Muscle layer of duodenum (tissue), 2 donors: Measurements from ENCODE around the gene ABHD13.

Experiments used
- H3K27ac ChIP-seq: one replicate; pipeline ENCODE4 v1.7.0; 2013; ENCODE audit warnings: mild to moderate bottlenecking, low read length
- H3K27me3 ChIP-seq: one replicate; pipeline ENCODE4 v1.7.0; 2013; ENCODE audit warnings: low read depth, mild to moderate bottlenecking, control low read depth, low read length
- H3K36me3 ChIP-seq, 2 donors: one replicate each; pipeline ENCODE4 v1.7.0; 2013; ENCODE audit warnings: low read length in 2 of 2, control low read depth in 1 of 2, mild to moderate bottlenecking in 1 of 2; ENCODE audit not compliant: insufficient read depth in 2 of 2, control insufficient read depth in 1 of 2
- H3K4me1 ChIP-seq, 2 donors: one replicate each; pipeline ENCODE4 v1.7.0; 2013; ENCODE audit warnings: low read length in 2 of 2, mild to moderate bottlenecking in 2 of 2, control low read depth in 1 of 2, moderate library complexity in 1 of 2; ENCODE audit not compliant: insufficient read depth in 2 of 2, control insufficient read depth in 1 of 2
- H3K4me3 ChIP-seq, 2 donors: one replicate each; pipeline ENCODE4 v1.7.0; 2013; ENCODE audit warnings: low read length in 2 of 2, low read depth in 1 of 2, mild to moderate bottlenecking in 1 of 2
- H3K9me3 ChIP-seq, 2 donors: one replicate each; pipeline ENCODE4 v1.7.0; 2013; ENCODE audit warnings: low read length in 2 of 2, control low read depth in 1 of 2, mild to moderate bottlenecking in 1 of 2; ENCODE audit not compliant: control insufficient read depth in 1 of 2
- donor health status: healthy.

Gene ABHD13

DNA sequence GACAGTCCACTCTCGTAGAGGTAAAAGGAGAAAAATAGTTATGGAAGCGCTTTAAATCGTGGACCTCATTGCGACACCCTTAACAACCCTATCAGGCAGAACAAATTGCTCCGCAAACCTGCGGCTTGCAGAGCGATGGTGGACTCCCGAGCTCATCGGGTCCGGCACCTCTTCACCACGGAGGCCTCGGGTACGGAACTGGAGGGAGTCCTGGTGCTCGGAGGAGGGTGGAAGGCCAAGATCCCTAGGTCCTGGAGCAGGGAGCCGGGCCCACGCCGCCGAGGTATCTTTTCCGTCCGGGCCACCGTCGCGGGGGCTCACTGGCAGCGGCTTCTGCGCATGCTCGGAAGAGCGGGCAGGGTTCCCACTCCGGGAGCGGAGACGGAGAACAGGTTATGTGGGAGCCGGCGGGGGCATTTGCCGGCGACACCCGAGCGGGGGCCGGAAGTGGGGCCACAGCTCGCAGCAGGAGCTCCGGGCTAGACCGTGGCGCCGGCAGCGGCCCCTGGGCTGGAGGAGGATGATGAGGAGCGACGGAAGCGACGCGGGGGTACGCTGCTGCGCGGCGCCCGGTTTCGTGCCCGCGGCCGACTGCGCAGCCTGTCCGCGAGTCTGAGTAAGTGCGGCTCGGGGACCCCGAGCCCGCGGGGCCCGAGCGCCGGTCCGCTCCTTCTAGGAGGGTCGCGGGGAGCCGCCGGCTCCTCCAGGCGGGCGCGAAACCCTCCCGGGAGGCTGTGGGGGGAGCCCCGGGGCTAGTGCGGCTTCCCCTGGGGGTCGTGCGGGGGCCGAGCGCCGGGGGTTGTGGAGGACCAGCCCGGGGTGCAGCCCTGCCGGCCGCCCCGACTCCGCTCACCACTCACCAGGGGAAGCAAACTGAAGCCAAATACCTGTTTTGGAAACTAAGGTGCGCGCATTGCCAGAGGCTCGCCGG, at the start of gene ABHD13:
Gene ABHD13, plus strand, starts transcription at position 349 of the 931 bp plus-strand sequence. CDS start 10,827 bp downstream, outside the sequence.
- Histone ChIP-seq H3K36me3 (no peaks in the 10 kb centered on the region), H3K4me1 (peaks cover 18 to 46% of the 10 kb centered on the region in 2 donors), H3K27ac (peak within 1 kb of the TSS; percentile 97), H3K27me3 (no peaks in the 10 kb centered on the region), H3K9me3 (no peaks in the 10 kb centered on the region), H3K4me3 (peak within 1 kb of the TSS; percentile 86 to 96)

DNA sequence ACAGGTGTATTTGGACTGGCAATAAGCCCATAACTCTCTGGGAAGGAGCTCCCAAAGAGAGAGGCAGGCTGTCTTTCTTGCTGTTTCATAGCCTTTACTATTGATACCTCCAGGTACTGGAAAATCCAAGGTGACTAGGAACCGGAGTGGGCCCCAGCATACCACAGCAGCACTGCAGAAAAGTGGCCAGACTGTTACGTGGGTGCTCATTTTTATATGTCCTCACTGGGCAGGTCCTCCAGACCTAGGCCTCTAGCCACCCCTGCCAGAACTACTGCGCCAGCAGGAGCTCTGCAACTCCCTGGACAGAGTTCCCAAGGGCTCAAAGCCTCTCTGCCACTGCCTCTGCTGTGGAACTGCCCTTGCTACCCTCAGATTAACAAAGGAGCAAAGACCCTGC, 49.3 kb upstream of the ABHD13 start:
- H3K27me3 ChIP-seq: no peaks in the 10 kb centered on the region
- H3K4me1 ChIP-seq: no peaks in the 10 kb centered on the region
- no peak overlapping the region for H3K27ac ChIP-seq
- H3K9me3 ChIP-seq: peaks cover 0 to 14% of the 10 kb centered on the region in 2 donors
- H3K4me3 ChIP-seq: no peak overlapping the region
- no peaks in the 10 kb centered on the region for H3K36me3 ChIP-seq

DNA sequence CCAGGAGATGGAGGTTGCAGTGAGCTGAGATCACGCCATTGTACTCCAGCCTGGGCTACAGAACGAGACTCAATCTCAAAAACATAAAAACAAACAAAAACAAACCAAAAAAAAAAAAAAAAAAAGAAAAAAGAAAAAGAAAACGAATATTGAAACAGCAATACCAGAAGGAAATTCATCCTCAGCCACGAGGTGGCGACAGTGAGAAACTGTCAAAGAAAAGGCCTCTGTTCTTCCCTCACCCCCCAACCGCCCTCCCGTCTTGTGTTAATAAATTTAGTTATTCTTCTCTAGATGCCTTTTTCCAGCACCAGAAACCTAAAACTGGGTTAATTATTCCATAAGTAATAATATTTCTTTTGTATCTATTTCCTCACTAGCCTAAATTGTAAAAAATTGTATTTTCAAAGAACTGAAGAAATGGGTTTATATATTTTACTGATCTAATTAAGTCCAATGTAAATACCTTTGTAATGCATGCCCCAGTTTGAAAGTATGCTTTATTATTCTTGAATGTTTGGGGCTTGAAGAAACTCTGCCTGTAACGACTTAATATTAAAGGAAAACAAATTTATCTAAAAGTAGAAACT, 41.4 kb upstream of the ABHD13 start:
- H3K9me3 ChIP-seq: peaks cover 0 to 13% of the 10 kb centered on the region in 2 donors
- H3K27ac ChIP-seq: no peak overlapping the region
- H3K36me3 ChIP-seq: no peaks in the 10 kb centered on the region
- no peak overlapping the region for H3K4me3 ChIP-seq
- no peaks in the 10 kb centered on the region for H3K27me3 ChIP-seq
- no peaks in the 10 kb centered on the region for H3K4me1 ChIP-seq

DNA sequence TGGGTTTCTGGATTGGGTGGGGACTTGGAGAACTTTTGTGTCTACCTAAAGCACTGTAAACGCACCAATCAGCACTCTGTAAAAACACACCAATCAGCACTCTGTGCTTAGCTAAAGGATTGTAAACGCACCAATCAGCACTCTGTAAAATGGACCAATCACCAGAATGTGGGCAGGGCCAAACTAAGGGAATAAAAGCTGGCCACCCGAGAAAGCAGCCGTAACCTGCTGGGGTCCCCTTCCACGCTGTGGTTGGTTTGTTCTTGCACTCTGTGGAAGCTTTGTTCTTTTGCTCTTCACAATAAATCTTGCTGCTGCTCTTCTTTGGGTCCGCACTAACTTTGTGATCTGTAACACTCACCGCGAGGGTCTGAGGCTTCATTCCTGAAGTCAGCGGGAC, 40.1 kb upstream of the ABHD13 start:
- Histone ChIP-seq H3K27me3 (no peaks in the 10 kb centered on the region), H3K4me3 (no peak overlapping the region), H3K4me1 (no peaks in the 10 kb centered on the region)

DNA sequence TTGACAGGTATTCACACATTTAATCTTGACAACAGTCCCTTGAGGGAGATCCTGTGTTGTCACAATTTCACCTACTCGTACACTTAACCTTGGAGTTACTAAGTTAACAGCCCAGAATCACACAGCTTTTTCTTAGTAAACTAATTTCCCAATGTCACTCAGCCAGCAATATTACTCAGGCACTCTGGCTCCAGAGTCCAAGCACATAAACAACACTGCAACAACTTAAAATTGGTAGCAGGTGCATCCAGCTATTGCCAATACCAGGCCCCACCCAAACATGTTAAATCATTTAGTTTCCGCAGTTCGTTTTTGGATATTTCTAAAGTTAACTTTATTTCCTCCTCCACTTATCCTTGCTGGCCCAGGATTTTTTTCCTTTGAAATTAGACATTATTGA, 35.5 kb upstream of the ABHD13 start:
- no peak overlapping the region for H3K4me3 ChIP-seq
- no peaks in the 10 kb centered on the region for H3K36me3 ChIP-seq
- no peaks in the 10 kb centered on the region for H3K4me1 ChIP-seq

More for the DNA sequence above, 40.1 kb upstream of the ABHD13 start:
- H3K9me3 ChIP-seq: peaks cover 0 to 4% of the 10 kb centered on the region in 2 donors
- no peaks in the 10 kb centered on the region for H3K36me3 ChIP-seq
- H3K27ac ChIP-seq: no peak overlapping the region

DNA sequence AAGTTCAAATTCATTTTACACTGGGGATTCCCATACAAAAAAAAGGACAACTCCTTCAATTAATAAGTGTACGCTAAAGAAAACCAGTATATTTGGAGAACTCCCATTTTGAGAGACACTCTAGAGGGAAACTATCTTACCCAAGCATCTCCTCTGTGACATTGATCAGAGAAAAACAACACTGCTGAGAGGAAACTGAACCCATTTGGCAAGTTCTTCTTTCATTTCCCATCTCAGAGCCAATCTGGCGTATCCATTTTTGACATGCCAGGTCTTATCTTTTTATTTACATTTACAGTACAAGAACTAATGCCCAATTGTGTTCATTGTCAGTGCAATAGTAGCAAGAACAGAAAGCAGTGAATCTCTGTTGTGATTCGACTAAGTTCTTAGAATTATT, 33.0 kb upstream of the ABHD13 start:
- Histone ChIP-seq H3K9me3 (no peaks in the 10 kb centered on the region), H3K4me3 (no peak overlapping the region), H3K36me3 (no peaks in the 10 kb centered on the region), H3K27ac (no peak overlapping the region), H3K4me1 (no peaks in the 10 kb centered on the region), H3K27me3 (no peaks in the 10 kb centered on the region)

More for the DNA sequence above, 35.5 kb upstream of the ABHD13 start:
- H3K27ac ChIP-seq: no peak overlapping the region
- H3K27me3 ChIP-seq: no peaks in the 10 kb centered on the region
- H3K9me3 ChIP-seq: no peaks in the 10 kb centered on the region

DNA sequence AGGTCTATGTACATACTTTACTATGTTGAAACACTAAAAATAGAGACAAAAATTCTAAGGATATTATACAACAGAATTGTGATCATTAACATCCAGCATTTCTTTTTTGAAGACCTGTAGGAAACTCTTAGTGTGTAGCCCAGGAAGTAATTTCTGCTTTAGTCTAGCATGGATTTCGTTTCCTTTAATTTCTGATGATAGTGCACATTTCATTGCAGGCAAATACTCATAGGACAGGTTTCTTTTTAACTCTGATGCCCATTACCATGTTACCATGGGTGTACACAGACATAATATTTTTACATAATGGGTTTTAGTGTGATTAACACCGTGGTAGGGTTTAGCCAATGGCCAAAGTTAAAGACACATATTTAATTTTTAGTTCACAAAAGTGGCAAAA, 29.9 kb upstream of the ABHD13 start:
- no peaks in the 10 kb centered on the region for H3K9me3 ChIP-seq
- no peaks in the 10 kb centered on the region for H3K4me1 ChIP-seq
- H3K27ac ChIP-seq: no peak overlapping the region
- H3K4me3 ChIP-seq: no peak overlapping the region
- no peaks in the 10 kb centered on the region for H3K36me3 ChIP-seq
- H3K27me3 ChIP-seq: no peaks in the 10 kb centered on the region

DNA sequence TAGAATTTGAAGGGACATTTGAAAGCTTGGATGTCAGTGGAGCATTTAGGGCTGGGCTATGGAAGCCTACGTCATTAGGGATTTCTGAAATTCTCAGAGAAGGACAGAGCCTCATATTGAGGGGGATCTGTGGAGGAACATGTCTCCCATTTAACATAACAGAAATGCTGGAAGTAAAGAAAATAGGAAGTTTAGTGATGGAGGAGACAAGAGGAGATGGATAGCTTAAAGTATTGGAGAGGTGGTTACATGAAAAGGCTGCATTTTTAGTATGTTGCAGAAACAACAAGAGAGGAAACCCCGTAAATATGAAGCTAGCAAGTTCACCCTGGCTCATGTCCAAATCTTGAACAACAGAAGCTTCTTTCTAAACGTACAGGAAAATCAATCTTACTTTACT, 27.3 kb upstream of the ABHD13 start:
- no peaks in the 10 kb centered on the region for H3K27me3 ChIP-seq
- no peaks in the 10 kb centered on the region for H3K4me1 ChIP-seq
- no peak overlapping the region for H3K4me3 ChIP-seq
- no peaks in the 10 kb centered on the region for H3K36me3 ChIP-seq
- H3K9me3 ChIP-seq: peaks cover 0 to 10% of the 10 kb centered on the region in 2 donors
- no peak overlapping the region for H3K27ac ChIP-seq

DNA sequence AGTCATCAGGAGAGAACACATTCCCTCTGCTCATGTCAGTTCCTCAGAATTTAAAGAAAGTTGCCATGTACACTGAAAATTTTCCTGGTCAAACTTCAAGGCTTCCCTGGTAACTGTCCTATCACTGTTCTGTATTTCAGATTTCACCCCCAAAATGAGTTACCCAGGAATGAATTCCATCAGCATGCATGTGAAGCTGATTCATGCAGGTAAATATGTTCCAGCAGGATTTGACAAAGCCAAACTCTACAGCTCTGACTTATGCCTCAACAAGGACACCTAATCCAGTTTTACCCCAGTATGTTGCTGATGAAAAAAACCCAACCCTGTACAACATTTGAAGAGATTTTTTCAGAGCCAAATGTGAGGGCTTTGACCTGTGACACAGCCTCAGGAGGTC, 24.4 kb upstream of the ABHD13 start:
- H3K27ac ChIP-seq: no peak overlapping the region
- H3K9me3 ChIP-seq: peaks cover 0 to 10% of the 10 kb centered on the region in 2 donors
- H3K4me3 ChIP-seq: no peak overlapping the region
- no peaks in the 10 kb centered on the region for H3K36me3 ChIP-seq
- H3K4me1 ChIP-seq: no peaks in the 10 kb centered on the region
- no peaks in the 10 kb centered on the region for H3K27me3 ChIP-seq

DNA sequence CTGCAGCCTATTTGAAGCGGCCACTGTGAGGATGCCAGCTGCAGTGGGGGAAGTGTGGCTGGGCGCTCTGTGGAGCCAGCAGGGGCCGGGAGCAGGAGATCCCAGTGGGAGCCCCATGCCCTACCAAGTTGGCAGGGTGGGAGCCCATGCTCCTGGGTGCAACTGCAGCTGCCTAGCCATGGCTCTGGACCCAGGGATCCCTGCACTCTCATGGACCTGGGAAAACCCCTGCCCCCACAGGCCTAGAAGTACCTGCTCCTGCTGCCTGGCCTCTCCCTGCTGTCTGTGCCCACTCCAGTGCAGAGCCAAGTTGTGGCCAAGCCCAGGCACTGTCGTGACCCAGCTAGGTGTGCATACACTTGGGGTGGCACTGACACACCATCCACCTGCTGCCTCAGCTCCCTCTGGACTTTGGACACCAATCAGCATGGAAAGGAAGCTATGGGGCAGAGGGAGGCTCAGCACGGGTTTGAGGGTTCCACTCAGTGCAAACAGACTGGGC, 23.7 kb upstream of the ABHD13 start:
- no peak overlapping the region for H3K4me3 ChIP-seq
- H3K9me3 ChIP-seq: peaks cover 0 to 10% of the 10 kb centered on the region in 2 donors
- H3K27me3 ChIP-seq: no peaks in the 10 kb centered on the region
- no peaks in the 10 kb centered on the region for H3K36me3 ChIP-seq
- no peaks in the 10 kb centered on the region for H3K4me1 ChIP-seq
- H3K27ac ChIP-seq: no peak overlapping the region

DNA sequence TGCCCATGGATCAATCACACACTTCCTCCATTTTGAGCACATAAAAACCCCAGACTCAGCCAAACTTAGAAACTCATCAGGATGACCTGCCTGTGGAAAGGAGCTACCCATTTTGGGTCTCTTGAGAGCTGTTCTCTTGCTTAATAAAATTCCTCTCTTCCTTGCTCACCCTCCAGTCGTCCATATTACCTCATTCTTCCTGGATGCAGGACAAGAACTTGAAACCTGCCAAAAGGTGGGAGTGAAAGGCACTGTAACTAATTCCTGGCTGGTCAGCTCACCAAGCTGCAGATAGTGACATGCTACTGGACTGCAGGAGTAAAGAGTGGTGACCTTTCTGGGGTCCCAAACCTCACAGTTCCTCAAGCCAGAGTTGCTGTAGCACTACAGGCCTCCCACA, 23.0 kb upstream of the ABHD13 start:
- H3K4me1 ChIP-seq: no peaks in the 10 kb centered on the region
- H3K27ac ChIP-seq: no peak overlapping the region
- peaks cover 0 to 10% of the 10 kb centered on the region in 2 donors for H3K9me3 ChIP-seq
- no peaks in the 10 kb centered on the region for H3K36me3 ChIP-seq
- no peaks in the 10 kb centered on the region for H3K27me3 ChIP-seq
- H3K4me3 ChIP-seq: no peak overlapping the region
